Endothelial cell of umbilical vein (primary cell): ENCODE data around the gene TANGO6. TPM values are rescaled to one million over a fixed set of nuclear protein-coding genes. Genes with fewer than 3 reads are reported as not detected.
A peak's percentile ranks its signal among the peaks of the same experiment; 100 is the strongest.

Experiments
- BruUV-seq: library from RNA; stranded (reverse); fragments of 400-500 nt; replicated peaks from 2 replicates; lab custom pipeline; 2021; lab: Mats Ljungman, UMichigan
- CTCF ChIA-PET: fragments of 300-600, 350-600 bp; sonication (Branson Sonifier 250); formaldehyde crosslinking; loops from one replicate; lab custom pipeline; 2021; ENCODE audit warnings: antibody characterized with exemption, inconsistent platforms; lab: Charles Lee
- POLR2A ChIA-PET: fragments of 300-600, 350-600 bp; sonication (Branson Sonifier 250); formaldehyde crosslinking; loops from one replicate; lab custom pipeline; 2021; ENCODE audit warnings: antibody characterized with exemption, inconsistent platforms; lab: Charles Lee
- DNase-seq: peaks from one replicate; pipeline ENCODE4 v3.0.0-alpha.2; 2011; ENCODE audit warnings: low read depth, low spot score
- FAIRE-seq: peaks from 2 replicates; lab custom pipeline; 2011; peaks lifted over from hg19 to GRCh38; lab: Jason Lieb, UNC
- H2AFZ ChIP-seq: 2 replicates; pipeline ENCODE4 v1.6.0; 2012; ENCODE audit warnings: low read depth, low read length, control low read depth, inconsistent platforms
- H3K27ac ChIP-seq: 2 replicates; pipeline ENCODE4 v1.5.1; 2011; ENCODE audit warnings: low read depth, mild to moderate bottlenecking, control low read depth, low read length, moderate library complexity; ENCODE audit not compliant: insufficient read depth
- H3K27me3 ChIP-seq, 2 experiments: 2 replicates each; pipeline versions ENCODE4 v1.6.0 to v1.6.1; 2011; ENCODE audit warnings: low read length in 2 of 2, mixed read lengths in 1 of 2; ENCODE audit not compliant: control insufficient read depth in 2 of 2, insufficient read depth in 2 of 2
- H3K36me3 ChIP-seq, 2 experiments: 2 replicates in 1 of 2; 3 replicates in 1 of 2; pipeline ENCODE4 v1.5.1; 2011; ENCODE audit warnings: low read length in 2 of 2, mild to moderate bottlenecking in 1 of 2, moderate library complexity in 1 of 2; ENCODE audit not compliant: control insufficient read depth in 2 of 2, insufficient read depth in 2 of 2; ENCODE audit errors: extremely low read depth in 1 of 2
- H3K4me1 ChIP-seq: 3 replicates; pipeline ENCODE4 v1.5.1; 2011; ENCODE audit warnings: mild to moderate bottlenecking, low read length; ENCODE audit not compliant: control insufficient read depth, insufficient read depth; ENCODE audit errors: extremely low read depth
- H3K4me2 ChIP-seq: 2 replicates; pipeline ENCODE4 v1.6.1; 2011; ENCODE audit warnings: low read length, control low read depth, mixed read lengths; ENCODE audit not compliant: insufficient read depth
- H3K4me3 ChIP-seq, 3 experiments: fragments of 200-600 bp in 1 of 3; sonication (generic), shearing (Covaris generic) in 1 of 3; replicated peaks in 1 of 3; 2 replicates each; pipeline ENCODE4 v1.5.1; 2011 to 2016; ENCODE audit warnings: control low read depth in 3 of 3, low read length in 3 of 3, mild to moderate bottlenecking in 2 of 3, inconsistent platforms in 1 of 3, low read depth in 1 of 3, moderate library complexity in 1 of 3; ENCODE audit not compliant: insufficient read depth in 1 of 3
- H3K79me2 ChIP-seq: 2 replicates; pipeline ENCODE4 v1.6.0; 2012; ENCODE audit warnings: low read length, inconsistent platforms; ENCODE audit not compliant: control insufficient read depth, insufficient read depth
- H3K9ac ChIP-seq: replicated peaks from 2 replicates; pipeline ENCODE3; 2011; ENCODE audit warnings: low read length, control low read depth; ENCODE audit not compliant: insufficient read depth; ENCODE audit errors: extremely low read depth
- H3K9me1 ChIP-seq: replicated peaks from 3 replicates; pipeline ENCODE4 v1.6.0; 2011; ENCODE audit warnings: mild to moderate bottlenecking, low read length; ENCODE audit not compliant: control insufficient read depth, insufficient read depth; ENCODE audit errors: extremely low read depth
- H3K9me3 ChIP-seq: replicated peaks from 2 replicates; pipeline ENCODE4 v1.5.1; 2012; ENCODE audit warnings: low read length, inconsistent platforms; ENCODE audit not compliant: control insufficient read depth, insufficient read depth
- H4K20me1 ChIP-seq: replicated peaks from 2 replicates; pipeline ENCODE3; 2011; ENCODE audit warnings: mild to moderate bottlenecking, low read length; ENCODE audit not compliant: control insufficient read depth, insufficient read depth; ENCODE audit errors: extremely low read depth
- EZH2 ChIP-seq: IDR thresholded peaks from 2 replicates; pipeline ENCODE4 v1.6.1; 2012; ENCODE audit warnings: borderline replicate concordance, low read depth, mild to moderate bottlenecking, moderate library complexity, low read length, inconsistent platforms; ENCODE audit not compliant: severe bottlenecking
- FOS ChIP-seq: IDR thresholded peaks from 2 replicates; pipeline ENCODE4 v1.6.1; 2011; ENCODE audit warnings: mild to moderate bottlenecking, low read length, moderate library complexity, borderline replicate concordance; ENCODE audit not compliant: insufficient read depth
- JUN ChIP-seq: IDR thresholded peaks from 2 replicates; pipeline ENCODE4 v1.6.1; 2011; ENCODE audit warnings: borderline replicate concordance, low read depth; ENCODE audit not compliant: insufficient read length, insufficient read depth
- MAX ChIP-seq: IDR thresholded peaks from 2 replicates; pipeline ENCODE4 v1.6.1; 2011; ENCODE audit not compliant: insufficient read depth, insufficient read length
- MYC ChIP-seq: IDR thresholded peaks from one replicate; pipeline ENCODE4 v1.6.1; 2011; ENCODE audit warnings: mild to moderate bottlenecking, low read depth, low read length
- POLR2A ChIP-seq: IDR thresholded peaks from 2 replicates; pipeline ENCODE4 v1.6.1; 2012; ENCODE audit warnings: low read depth, mild to moderate bottlenecking, control low read depth, low read length
- dilution Hi-C: fragments of 300-500 bp; cut with MboI; formaldehyde crosslinking; loops from one replicate; pipeline ENCODE4 v1.15.0; 2019; ENCODE audit warnings: low sequenced_read_pairs; ENCODE audit not compliant: extremely low pct_ligation_motif_present
- intact Hi-C: fragments of 100-400 bp; cut with micrococcal nuclease; formaldehyde crosslinking; loops from one replicate; pipeline ENCODE4 v1.10.0; 2022
- polyA plus RNA-seq, 4 experiments: library from polyadenylated mRNA; depleted of rRNA in 3 of 4; stranded (reverse) in 3 of 4; unstranded in 1 of 4; fragments of >200 nt; gene quantifications; 2 replicates each; pipeline versions ENCODE4 v1.2.1 to v1.2.3, GENCODE V29; 2011 to 2012; ENCODE audit warnings: missing spikeins in 1 of 4
- total RNA-seq: library from RNA; stranded (reverse); gene quantifications from 2 replicates; pipeline ENCODE4 v1.2.3, GENCODE V29; 2021

TANGO6 gene
- total and polyA plus RNA-seq, 2 donors (not counting 3 experiments of a cell fraction or from before 2014, with no cell fraction given), result 6.7 to 21.2 TPM

GRCh38 chr16:69116906-69117305, 273.6 kb downstream of the TANGO6 start:
- dilution Hi-C loops (no loop called here), intact Hi-C loops (no loop called here)
- no TSS peak for BruUV-seq
- FAIRE-seq (peak; percentile 93), DNase-seq (peak; percentile 73)
- H2AFZ ChIP-seq, result no peak overlapping the region
- H3K27ac ChIP-seq, result no peak overlapping the region
- no peaks in the 10 kb centered on the region for H3K9me1 ChIP-seq
- TF ChIP-seq MAX (no peak), FOS (no peak), JUN (no peak), EZH2 (no peak), POLR2A (no peak), MYC (no peak)
- H3K27me3 ChIP-seq, result no peaks in the 10 kb centered on the region
- H3K79me2 ChIP-seq, result no peaks in the 10 kb centered on the region
- ChIA-PET POLR2A (no interaction called here), CTCF (interaction anchor here (0.8 to 2.3 kb wide), 5 partner anchors 9 to 270 kb away, joined by 3 to 11 read pairs (median 4); partner anchors contain the start of gene HAS3)
- H4K20me1 ChIP-seq, result peaks cover 3% of the 10 kb centered on the region
- H3K4me1 ChIP-seq, result peaks cover 17% of the 10 kb centered on the region
- no peak overlapping the region for H3K4me3 ChIP-seq
- H3K36me3 ChIP-seq, result peaks cover 2 to 26% of the 10 kb centered on the region in 2 experiments
- no peak overlapping the region for H3K4me2 ChIP-seq
- H3K9me3 ChIP-seq, result no peaks in the 10 kb centered on the region
- no peak overlapping the region for H3K9ac ChIP-seq

- H3K4me2 ChIP-seq, result no peak overlapping the region
- CTCF ChIA-PET, result interaction anchor here (0.9 to 2.3 kb wide), 5 partner anchors 10 to 271 kb away, joined by 3 to 11 read pairs (median 4); partner anchors contain the start of gene HAS3
- BruUV-seq, result no TSS peak
- H3K9me3 ChIP-seq, result no peaks in the 10 kb centered on the region
- POLR2A ChIA-PET, result no interaction called here
- no peaks in the 10 kb centered on the region for H3K9me1 ChIP-seq
- H3K4me1 ChIP-seq, result peaks cover 13% of the 10 kb centered on the region
- TF ChIP-seq MAX (no peak), EZH2 (no peak)
- DNase-seq (no peak), FAIRE-seq (no peak)
- peaks cover 4% of the 10 kb centered on the region for H4K20me1 ChIP-seq
- H3K4me3 ChIP-seq, result no peak overlapping the region
- no peaks in the 10 kb centered on the region for H3K27me3 ChIP-seq
- no peak overlapping the region for H2AFZ ChIP-seq
- intact Hi-C loops (no loop called here), dilution Hi-C loops (no loop called here)
- peaks cover 7% of the 10 kb centered on the region for H3K79me2 ChIP-seq
- no peak overlapping the region for H3K27ac ChIP-seq
- H3K36me3 ChIP-seq, result peaks cover 2 to 26% of the 10 kb centered on the region in 2 experiments
- H3K9ac ChIP-seq, result no peak overlapping the region
Observed at GRCh38 chr16:69118468-69118867, 275.1 kb downstream of the TANGO6 start.
